GM18498 (cell line): ENCODE measurements around the gene SPOCK1.
"Not testable (repeated sequence)": the region's sequence is repeated elsewhere in the genome, so short reads cannot be mapped to it uniquely, and the experiment has no call there.

Experiments used
- ATAC-seq: cut with Tn5 transposase; IDR thresholded peaks from one replicate; pipeline ENCODE4 v1.9.1; 2021; ENCODE audit warnings: mild to moderate bottlenecking, moderate library complexity; ENCODE audit not compliant: unreplicated experiment

SPOCK1 gene

DNA sequence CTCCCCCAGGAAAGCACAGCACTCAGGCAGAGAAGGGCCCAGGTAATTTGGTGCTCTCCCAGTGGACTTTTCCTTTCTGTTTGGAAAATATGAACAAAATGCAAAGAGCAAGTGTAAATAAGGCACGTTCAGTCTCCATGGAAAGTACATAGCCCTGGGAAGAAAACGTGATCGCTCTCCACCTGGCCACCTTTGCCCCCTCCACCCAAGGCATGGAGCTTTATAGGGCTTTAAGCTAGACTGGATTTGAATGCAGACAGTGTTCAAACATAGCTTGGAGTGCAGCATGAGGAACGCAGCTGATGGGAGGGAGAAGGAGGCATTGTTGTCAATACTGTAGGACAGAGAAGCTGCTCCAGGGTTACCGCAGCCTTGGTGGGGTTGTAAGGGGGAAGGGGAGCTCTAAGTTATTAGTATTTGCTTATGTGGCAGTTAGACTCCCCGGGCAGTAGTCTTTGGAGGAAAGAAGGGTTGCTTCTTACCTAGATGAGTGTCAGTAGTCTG is 500.2 kb downstream of the SPOCK1 start:
- no peak for ATAC-seq

DNA sequence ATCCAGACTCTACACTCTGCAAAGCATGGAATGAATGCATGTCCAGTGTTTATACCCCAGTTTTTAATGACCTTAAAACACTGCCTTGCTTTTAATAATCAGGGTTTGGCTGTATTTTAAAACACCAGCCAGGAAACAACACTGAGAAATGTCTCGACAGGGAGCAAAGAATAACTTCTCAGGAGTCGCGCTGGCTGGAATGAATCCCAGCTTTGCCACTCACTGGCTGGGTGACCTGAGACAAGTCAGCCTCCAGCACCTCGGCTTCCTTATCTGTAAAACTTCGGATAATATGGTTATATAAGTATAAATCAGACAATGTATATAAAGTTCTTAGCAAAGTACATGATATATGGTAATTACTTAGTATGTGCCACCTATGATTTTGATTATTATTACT is 505.0 kb downstream of the SPOCK1 start:
- ATAC-seq, result no peak

DNA sequence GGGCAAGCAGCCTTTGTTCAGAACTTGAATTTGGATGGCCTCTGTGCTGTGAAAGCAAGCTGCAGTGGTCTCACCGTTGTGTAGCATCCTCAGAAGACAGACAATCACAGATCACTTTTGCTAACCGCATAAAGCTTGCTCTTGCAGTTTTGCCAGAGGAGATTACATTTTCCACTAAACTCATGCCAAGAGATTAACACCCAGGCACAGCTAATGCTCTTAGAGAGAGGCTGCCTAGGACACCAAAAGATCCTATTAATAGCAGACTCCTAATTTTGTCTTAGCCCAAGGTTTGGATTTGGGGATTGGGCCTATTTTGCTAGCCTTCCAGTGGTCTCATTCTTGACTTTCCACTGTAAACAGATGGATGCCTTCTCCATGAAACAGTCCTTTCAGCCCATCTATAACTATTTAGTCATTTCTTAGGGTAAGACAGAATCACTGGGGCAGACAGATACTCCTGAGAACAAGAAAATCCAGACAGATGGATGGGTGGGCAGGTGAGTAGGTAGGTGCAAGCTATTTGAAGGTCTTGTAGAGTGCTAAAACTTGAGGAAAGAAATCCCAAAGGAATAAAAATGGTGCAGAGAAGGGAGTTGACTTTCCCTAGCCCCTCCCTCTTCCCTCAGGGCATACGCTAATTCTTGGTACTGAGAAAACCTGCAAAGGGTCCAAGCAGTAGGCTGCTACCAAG is 506.2 kb downstream of the SPOCK1 start:
- no peak for ATAC-seq

- no peak for ATAC-seq
These were observed 513.2 kb downstream of the SPOCK1 start for GRCh38 chr5:136985785-136986475.

GRCh38 chr5:136984772-136985446 is 514.2 kb downstream of the SPOCK1 start:
- ATAC-seq, result no peak

DNA sequence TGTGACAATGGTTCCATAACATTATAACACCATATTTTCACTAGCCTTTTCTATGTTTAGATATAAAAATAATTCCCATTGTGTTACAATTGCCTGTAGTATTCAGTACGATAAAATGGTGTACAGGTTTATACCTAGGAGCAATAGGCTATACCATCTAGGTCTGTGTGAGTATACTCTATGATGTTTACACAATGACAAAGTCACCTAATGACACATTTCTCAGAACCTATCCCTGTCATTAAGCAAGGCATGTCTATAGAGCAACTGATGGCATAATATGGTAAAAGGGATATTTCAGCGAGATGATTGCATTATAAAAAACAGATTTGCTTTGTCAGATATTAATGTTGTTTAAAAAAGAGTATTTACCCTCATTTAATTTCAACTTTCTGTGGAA is 517.2 kb downstream of the SPOCK1 start:
- ATAC-seq, result no peak

- ATAC-seq, result no peak
These were observed 520.0 kb downstream of the SPOCK1 start for GRCh38 chr5:136979131-136979530.

DNA sequence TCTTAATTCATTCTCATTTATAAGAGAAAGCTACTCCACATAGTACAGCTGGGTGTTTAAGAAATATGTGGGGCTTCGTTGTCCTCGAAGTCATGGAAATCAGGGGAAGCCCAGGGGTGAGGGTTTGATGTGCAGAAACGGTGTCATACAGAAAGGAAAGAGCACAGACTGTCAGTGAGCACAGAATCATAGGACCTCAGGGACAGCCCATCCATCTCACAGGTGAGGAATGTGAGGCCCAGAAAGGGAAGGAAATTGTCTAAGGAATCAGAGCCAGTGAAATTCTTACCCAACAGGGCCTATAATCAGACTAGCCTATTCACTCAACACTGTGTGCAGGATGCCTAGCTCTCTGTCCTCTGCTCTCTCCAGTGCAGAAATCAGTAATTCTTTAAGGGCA is 535.6 kb downstream of the SPOCK1 start:
- no peak for ATAC-seq

GRCh38 chr5:136957428-136957827 is 541.7 kb downstream of the SPOCK1 start:
- ATAC-seq, result no peak

DNA sequence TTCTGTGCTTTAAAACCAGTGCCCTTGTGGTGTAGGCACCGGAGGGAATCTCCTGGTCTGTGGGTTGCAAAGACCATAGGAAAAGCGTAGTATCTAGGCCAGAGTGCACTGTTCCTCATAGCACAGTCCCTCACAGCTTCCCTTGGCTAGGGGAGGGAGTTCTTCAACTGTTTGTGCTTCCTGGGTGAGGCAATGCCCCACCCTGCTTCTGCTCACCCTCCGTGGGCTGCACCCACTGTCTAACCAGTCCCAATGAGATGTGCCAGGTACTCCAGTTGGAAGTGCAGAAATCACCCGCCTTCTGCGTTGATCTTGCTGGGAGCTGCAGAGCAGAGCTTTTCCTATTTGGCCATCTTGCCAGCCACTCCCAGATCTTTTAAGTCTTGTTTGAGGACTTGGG is 545.0 kb downstream of the SPOCK1 start:
- not testable (repeated sequence) for ATAC-seq

GRCh38 chr5:136953346-136954069 is 545.6 kb downstream of the SPOCK1 start:
- ATAC-seq, result not testable (repeated sequence)

DNA sequence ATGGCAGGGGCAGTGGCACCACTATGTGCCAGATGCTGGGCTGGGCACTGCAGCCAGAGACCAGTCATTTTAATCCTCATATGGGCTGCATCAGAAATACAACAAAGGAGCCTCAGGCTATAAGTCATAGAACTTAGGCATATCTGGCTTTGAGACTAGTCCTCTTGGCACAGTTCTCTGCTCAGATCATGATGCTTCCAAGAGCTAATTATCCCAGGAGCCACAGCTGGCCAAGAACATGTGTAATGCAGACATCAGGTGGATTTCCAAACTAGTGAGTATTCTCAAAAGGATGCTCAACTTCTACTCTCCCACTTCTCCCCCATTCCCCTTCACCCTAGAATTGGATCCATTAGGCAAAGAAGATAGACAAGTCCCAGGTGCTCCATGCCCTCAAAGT is 571.6 kb downstream of the SPOCK1 start:
- ATAC-seq, result no peak

DNA sequence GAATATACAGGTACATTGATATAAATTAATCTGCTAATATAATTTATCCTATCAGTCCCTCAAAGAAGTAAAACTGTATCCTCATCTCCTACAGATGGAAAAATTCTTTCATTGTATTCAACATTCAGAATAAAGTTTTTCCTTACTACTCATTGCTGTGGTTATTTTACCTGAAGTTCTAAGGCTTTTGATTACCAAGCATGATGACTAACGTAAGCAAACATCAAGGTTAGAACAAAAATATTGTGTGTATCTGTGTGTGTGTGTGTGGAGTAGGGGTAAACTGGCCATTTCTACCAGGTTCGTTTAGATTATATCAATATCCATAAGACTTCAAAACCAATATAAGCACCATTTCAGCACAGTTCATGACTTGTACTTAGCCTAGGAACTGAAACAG is 573.1 kb downstream of the SPOCK1 start:
- ATAC-seq, result no peak
